Vagina (tissue), 2 donors: Measurements from ENCODE around the gene CHIC2.
"Not testable (repeated sequence)": the region's sequence is repeated elsewhere in the genome, so short reads cannot be mapped to it uniquely, and the experiment has no call there.

Experiments
- CTCF ChIP-seq, 3 experiments: fragments of 450-650 bp in 2 of 3; fragments of 200-600 bp in 1 of 3; sonication (generic) in 1 of 3; IDR thresholded peaks; one replicate each; pipeline ENCODE4 v1.5.1; 2017 to 2019; ENCODE audit warnings: antibody characterized with exemption in 3 of 3, mild to moderate bottlenecking in 2 of 3, moderate library complexity in 2 of 3
- POLR2A ChIP-seq, 2 donors: fragments of 450-650 bp; IDR thresholded peaks; one replicate each; pipeline ENCODE4 v1.6.1; 2017; ENCODE audit warnings: antibody characterized with exemption in 2 of 2, mild to moderate bottlenecking in 2 of 2, moderate library complexity in 2 of 2
- POLR2AphosphoS5 ChIP-seq, 2 donors: sonication (generic); formaldehyde crosslinking; IDR thresholded peaks; one replicate each; pipeline ENCODE4 v1.9.0; 2017; ENCODE audit warnings: antibody characterized with exemption in 2 of 2, mild to moderate bottlenecking in 2 of 2, low read depth in 1 of 2; ENCODE audit not compliant: insufficient read depth in 1 of 2

GRCh38 chr4:54113206-54113605 is 48.8 kb upstream of the CHIC2 start:
- not testable (repeated sequence) for TF ChIP-seq CTCF (IDR thresholded peaks at IDR 0.05); POLR2A (IDR thresholded peaks at IDR 0.05); POLR2AphosphoS5 (IDR thresholded peaks at IDR 0.05; ENCODE audit: insufficient read depth in 1 of 2, low read depth in 1 of 2)
